B cell (primary cell): ENCODE results near the gene LBHD1.

Source experiments
- EZH2 ChIP-seq: IDR thresholded peaks from 2 replicates; pipeline ENCODE4 v1.6.1; 2012; ENCODE audit warnings: borderline replicate concordance, low read depth, mild to moderate bottlenecking, moderate library complexity, low read length; ENCODE audit not compliant: insufficient read depth, poor library complexity, severe bottlenecking
- TF ChIP-seq, protein P1 (sequence below): fragments of 200-600 bp; IDR thresholded peaks from one replicate; pipeline ENCODE4 v1.8.0; 2022; ENCODE audit warnings: antibody characterized with exemption, mild to moderate bottlenecking

DNA sequence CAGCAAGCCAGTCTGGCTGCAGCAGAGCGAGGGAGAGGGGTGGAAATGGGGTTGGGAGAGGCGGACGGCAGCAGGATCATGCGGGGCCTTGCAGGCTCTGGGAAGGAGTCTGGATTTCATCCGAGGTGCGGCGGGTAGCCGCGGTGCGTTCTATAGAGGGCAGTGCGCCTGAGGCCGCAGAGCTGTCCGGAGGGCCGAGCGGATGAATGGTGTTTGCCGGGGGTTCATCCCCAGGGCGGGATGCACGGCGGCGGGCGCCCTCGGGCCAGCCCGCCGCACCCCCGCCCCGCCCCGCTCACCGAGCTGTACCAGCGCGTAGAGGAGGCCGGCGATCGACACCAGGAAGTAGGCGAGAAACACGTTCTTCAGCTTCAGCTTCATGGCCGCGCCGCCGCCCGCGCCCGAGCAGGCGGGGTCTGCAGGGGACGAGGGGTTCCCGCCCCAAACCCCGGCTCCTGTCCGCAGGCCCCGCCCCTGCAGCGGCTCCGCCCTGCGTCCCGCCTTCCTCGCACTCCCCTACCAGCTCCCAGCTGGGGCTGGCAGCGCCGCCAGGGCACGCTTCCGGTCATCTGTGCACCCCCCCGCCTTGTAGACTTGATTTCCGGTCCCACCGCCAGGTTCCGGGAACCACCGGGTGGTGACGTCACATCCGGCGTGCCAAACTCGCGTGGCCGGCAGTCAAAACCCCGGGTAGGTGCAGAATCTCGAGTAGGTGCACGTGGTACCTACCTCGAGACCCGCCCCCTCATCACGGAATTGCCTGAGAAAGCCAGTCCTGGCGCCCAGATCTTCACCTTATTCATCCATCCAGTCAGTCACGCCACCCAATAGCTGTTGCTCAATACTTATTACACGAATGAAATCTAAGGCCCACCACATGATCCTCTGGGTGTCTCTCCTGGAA lies 50.2 kb downstream of the LBHD1 start, which contains the start of gene B3GAT3:
- TF ChIP-seq EZH2 = no peak
- TF ChIP-seq, protein P1, sequence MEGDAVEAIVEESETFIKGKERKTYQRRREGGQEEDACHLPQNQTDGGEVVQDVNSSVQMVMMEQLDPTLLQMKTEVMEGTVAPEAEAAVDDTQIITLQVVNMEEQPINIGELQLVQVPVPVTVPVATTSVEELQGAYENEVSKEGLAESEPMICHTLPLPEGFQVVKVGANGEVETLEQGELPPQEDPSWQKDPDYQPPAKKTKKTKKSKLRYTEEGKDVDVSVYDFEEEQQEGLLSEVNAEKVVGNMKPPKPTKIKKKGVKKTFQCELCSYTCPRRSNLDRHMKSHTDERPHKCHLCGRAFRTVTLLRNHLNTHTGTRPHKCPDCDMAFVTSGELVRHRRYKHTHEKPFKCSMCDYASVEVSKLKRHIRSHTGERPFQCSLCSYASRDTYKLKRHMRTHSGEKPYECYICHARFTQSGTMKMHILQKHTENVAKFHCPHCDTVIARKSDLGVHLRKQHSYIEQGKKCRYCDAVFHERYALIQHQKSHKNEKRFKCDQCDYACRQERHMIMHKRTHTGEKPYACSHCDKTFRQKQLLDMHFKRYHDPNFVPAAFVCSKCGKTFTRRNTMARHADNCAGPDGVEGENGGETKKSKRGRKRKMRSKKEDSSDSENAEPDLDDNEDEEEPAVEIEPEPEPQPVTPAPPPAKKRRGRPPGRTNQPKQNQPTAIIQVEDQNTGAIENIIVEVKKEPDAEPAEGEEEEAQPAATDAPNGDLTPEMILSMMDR = no peak
